ENCODE data around the gene LHFPL2. TPM values are rescaled to one million over a fixed set of nuclear protein-coding genes. Genes with fewer than 3 reads are reported as not detected.
"Not testable (repeated sequence)": the region's sequence is repeated elsewhere in the genome, so short reads cannot be mapped to it uniquely, and the experiment has no call there.

The LHFPL2 gene
- total RNA-seq, 1 donor from 2014 or later: 40.6 TPM

- H3K9me3 ChIP-seq: no peaks in the 10 kb centered on the region
- ATAC-seq: no peak
- DNase-seq: no peak
- TF ChIP-seq CTCF (IDR thresholded peaks at IDR 0.05): no peak
- no peaks in the 10 kb centered on the region for H3K4me1 ChIP-seq
- peaks cover 15% of the 10 kb centered on the region for H3K36me3 ChIP-seq
- H3K27me3 ChIP-seq (ENCODE audit: low read depth): no peaks in the 10 kb centered on the region
- no peak overlapping the region for H3K4me3 ChIP-seq
- no peak overlapping the region for H3K27ac ChIP-seq
- intact Hi-C loops (cut with DNase I): no loop called here
Observed at GRCh38 chr5:78467140-78467539, 181.4 kb downstream of the LHFPL2 start.

GRCh38 chr5:78458843-78459242, 189.7 kb downstream of the LHFPL2 start:
- TF ChIP-seq CTCF (IDR thresholded peaks at IDR 0.05): no peak
- Histone ChIP-seq H3K36me3 (peaks cover 13% of the 10 kb centered on the region), H3K27me3 (ENCODE audit: low read depth) (no peaks in the 10 kb centered on the region), H3K4me3 (no peak overlapping the region), H3K9me3 (no peaks in the 10 kb centered on the region), H3K27ac (no peak overlapping the region), H3K4me1 (no peaks in the 10 kb centered on the region)
- DNase-seq: no peak
- ATAC-seq: no peak
- intact Hi-C loops (cut with DNase I): no loop called here

GRCh38 chr5:78457507-78457906, 191.1 kb downstream of the LHFPL2 start:
- H3K4me1 ChIP-seq; H3K4me3 ChIP-seq; H3K27ac ChIP-seq; H3K9me3 ChIP-seq; DNase-seq; intact Hi-C loops (cut with DNase I); H3K27me3 ChIP-seq (ENCODE audit: low read depth); ATAC-seq: not testable (repeated sequence)
- H3K36me3 ChIP-seq: peaks cover 13% of the 10 kb centered on the region

GRCh38 chr5:78449103-78449502, 199.5 kb downstream of the LHFPL2 start:
- intact Hi-C loops (cut with DNase I): no loop called here
- no peak overlapping the region for H3K4me3 ChIP-seq
- H3K27ac ChIP-seq: no peak overlapping the region
- H3K36me3 ChIP-seq: peaks cover 16% of the 10 kb centered on the region
- H3K4me1 ChIP-seq: no peaks in the 10 kb centered on the region
- H3K27me3 ChIP-seq (ENCODE audit: low read depth): no peaks in the 10 kb centered on the region
- DNase-seq (no peak), ATAC-seq (no peak)
- H3K9me3 ChIP-seq: no peaks in the 10 kb centered on the region
- no peak for TF ChIP-seq CTCF (IDR thresholded peaks at IDR 0.05)

- peaks cover 16% of the 10 kb centered on the region for H3K36me3 ChIP-seq
- intact Hi-C loops (cut with DNase I): no loop called here
- ATAC-seq: no peak
- no peaks in the 10 kb centered on the region for H3K9me3 ChIP-seq
- no peak for DNase-seq
- no peaks in the 10 kb centered on the region for H3K27me3 ChIP-seq (ENCODE audit: low read depth)
- no peak overlapping the region for H3K27ac ChIP-seq
- H3K4me1 ChIP-seq: no peaks in the 10 kb centered on the region
- H3K4me3 ChIP-seq: no peak overlapping the region
- TF ChIP-seq CTCF (IDR thresholded peaks at IDR 0.05): no peak
Observed at GRCh38 chr5:78447775-78448424, 200.7 kb downstream of the LHFPL2 start.
